ENCODE measurements around the gene BLM.

The BLM gene

GRCh38 chr15:90863987-90864386 is 146.8 kb downstream of the BLM start:
- no peaks in the 10 kb centered on the region for H3K9me3 ChIP-seq (ENCODE audit: control insufficient read depth, insufficient read depth, low read length)
- no peak overlapping the region for H3K4me3 ChIP-seq (ENCODE audit: low read depth, low read length)
- no peak overlapping the region for H3K9ac ChIP-seq (ENCODE audit: low read depth, low read length)
- H3K36me3 ChIP-seq (ENCODE audit: control insufficient read depth, insufficient read depth, low read length): no peaks in the 10 kb centered on the region
- H3K4me1 ChIP-seq (ENCODE audit: control insufficient read depth, insufficient read depth, low read length): peaks cover 14% of the 10 kb centered on the region
- no peaks in the 10 kb centered on the region for H3K27me3 ChIP-seq (ENCODE audit: control insufficient read depth, insufficient read depth, low read length)

DNA sequence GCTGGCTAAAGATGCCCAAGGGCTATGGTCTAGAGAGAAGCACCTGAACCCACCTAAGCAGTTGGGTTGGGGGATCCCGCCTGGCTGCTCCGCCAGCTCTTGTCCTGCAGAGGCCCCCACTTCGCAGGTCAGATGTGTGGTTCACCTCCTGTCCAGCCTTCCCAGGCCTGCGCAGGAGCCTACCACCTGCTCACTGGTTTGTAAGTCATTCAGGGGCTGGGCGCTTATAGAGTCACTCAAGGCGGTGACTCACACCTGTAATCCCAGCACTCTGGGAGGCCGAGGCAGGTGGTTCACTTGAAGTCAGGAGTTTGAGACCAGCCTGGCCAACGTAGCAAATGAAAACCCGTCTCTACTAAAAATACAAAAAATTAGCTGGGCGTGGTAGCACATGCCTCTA is 147.4 kb downstream of the BLM start:
- H3K4me3 ChIP-seq (ENCODE audit: low read depth, low read length): no peak overlapping the region
- peaks cover 14% of the 10 kb centered on the region for H3K4me1 ChIP-seq (ENCODE audit: control insufficient read depth, insufficient read depth, low read length)
- H3K9ac ChIP-seq (ENCODE audit: low read depth, low read length): no peak overlapping the region
- H3K36me3 ChIP-seq (ENCODE audit: control insufficient read depth, insufficient read depth, low read length): no peaks in the 10 kb centered on the region
- no peaks in the 10 kb centered on the region for H3K27me3 ChIP-seq (ENCODE audit: control insufficient read depth, insufficient read depth, low read length)
- H3K9me3 ChIP-seq (ENCODE audit: control insufficient read depth, insufficient read depth, low read length): no peaks in the 10 kb centered on the region

DNA sequence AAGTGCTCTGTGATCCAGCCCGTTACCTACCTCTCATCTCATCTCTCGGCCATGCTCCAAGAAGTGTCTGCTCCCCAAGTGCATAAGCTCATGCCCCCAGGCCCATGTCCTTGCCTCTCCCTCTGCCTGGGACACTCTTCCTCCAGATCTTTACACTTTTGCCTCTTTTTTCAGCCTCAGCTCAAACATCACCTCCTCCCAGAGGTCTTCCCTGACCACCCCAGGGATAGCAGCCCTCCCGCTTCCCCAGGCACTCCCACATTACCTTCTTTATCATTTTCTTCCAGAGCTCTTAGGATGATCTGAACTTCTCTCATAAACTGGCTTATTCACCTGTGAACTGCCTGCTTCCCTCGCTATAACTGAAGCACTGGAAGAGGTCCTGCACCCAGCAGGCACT is 148.6 kb downstream of the BLM start:
- H3K9ac ChIP-seq (ENCODE audit: low read depth, low read length): no peak overlapping the region
- H3K36me3 ChIP-seq (ENCODE audit: control insufficient read depth, insufficient read depth, low read length): no peaks in the 10 kb centered on the region
- peaks cover 23% of the 10 kb centered on the region for H3K4me1 ChIP-seq (ENCODE audit: control insufficient read depth, insufficient read depth, low read length)
- no peaks in the 10 kb centered on the region for H3K9me3 ChIP-seq (ENCODE audit: control insufficient read depth, insufficient read depth, low read length)
- H3K27me3 ChIP-seq (ENCODE audit: control insufficient read depth, insufficient read depth, low read length): no peaks in the 10 kb centered on the region
- no peak overlapping the region for H3K4me3 ChIP-seq (ENCODE audit: low read depth, low read length)

All from iPS-15b (cell line).